HG03135 (cell line): ENCODE data around the gene ZSCAN30.

Source experiments
- ATAC-seq: cut with Tn5 transposase; IDR thresholded peaks from one replicate; pipeline ENCODE4 v1.9.1; 2021; ENCODE audit warnings: mild to moderate bottlenecking, moderate library complexity; ENCODE audit not compliant: unreplicated experiment

ZSCAN30 gene

GRCh38 chr18:35282353-35282752 lies 7.7 kb downstream of the ZSCAN30 start:
- no peak for ATAC-seq

- no peak for ATAC-seq
Observed at GRCh38 chr18:35278969-35279368, 11.1 kb downstream of the ZSCAN30 start.

- no peak for ATAC-seq
Observed at GRCh38 chr18:35278085-35278484, 11.9 kb downstream of the ZSCAN30 start.

- no peak for ATAC-seq
Observed at GRCh38 chr18:35277633-35278032, 12.4 kb downstream of the ZSCAN30 start.

GRCh38 chr18:35276267-35276666 lies 13.8 kb downstream of the ZSCAN30 start:
- ATAC-seq: no peak

- no peak for ATAC-seq
Observed at GRCh38 chr18:35271656-35272055, 18.4 kb downstream of the ZSCAN30 start.

GRCh38 chr18:35268821-35269220 lies 21.2 kb downstream of the ZSCAN30 start:
- no peak for ATAC-seq

- no peak for ATAC-seq
Observed at GRCh38 chr18:35267809-35268208, 22.2 kb downstream of the ZSCAN30 start.

GRCh38 chr18:35267161-35267651 lies 22.8 kb downstream of the ZSCAN30 start:
- peak; percentile 72 for ATAC-seq

GRCh38 chr18:35264409-35264808 lies 25.6 kb downstream of the ZSCAN30 start:
- no peak for ATAC-seq

GRCh38 chr18:35256947-35257346 lies 33.1 kb downstream of the ZSCAN30 start:
- no peak for ATAC-seq

- no peak for ATAC-seq
Observed at GRCh38 chr18:35253655-35254287, 36.3 kb downstream of the ZSCAN30 start.

GRCh38 chr18:35252466-35252865 lies 37.6 kb downstream of the ZSCAN30 start:
- no peak for ATAC-seq

GRCh38 chr18:35248429-35248828 lies 41.6 kb downstream of the ZSCAN30 start:
- ATAC-seq: no peak

- no peak for ATAC-seq
Observed at GRCh38 chr18:35247412-35248249, 42.4 kb downstream of the ZSCAN30 start.

- no peak for ATAC-seq
Observed at GRCh38 chr18:35246831-35247230, 43.2 kb downstream of the ZSCAN30 start.

- ATAC-seq: no peak
Observed at GRCh38 chr18:35245719-35246317, 44.2 kb downstream of the ZSCAN30 start.

GRCh38 chr18:35244671-35245070 lies 45.4 kb downstream of the ZSCAN30 start:
- no peak for ATAC-seq

GRCh38 chr18:35242426-35242825 lies 47.6 kb downstream of the ZSCAN30 start:
- ATAC-seq: no peak

- no peak for ATAC-seq
Observed at GRCh38 chr18:35241448-35241804, 48.6 kb downstream of the ZSCAN30 start.

- peak; percentile 99 for ATAC-seq
Observed at GRCh38 chr18:35240664-35241447, 49.2 kb downstream of the ZSCAN30 start, which contains the start of gene ZNF397. TSS of gene ZNF397 (plus strand) at chr18:35241034. CDS start at chr18:35242471, 1,437 bp downstream.
